ENCODE measurements around the gene APBB1.

APBB1 gene

DNA sequence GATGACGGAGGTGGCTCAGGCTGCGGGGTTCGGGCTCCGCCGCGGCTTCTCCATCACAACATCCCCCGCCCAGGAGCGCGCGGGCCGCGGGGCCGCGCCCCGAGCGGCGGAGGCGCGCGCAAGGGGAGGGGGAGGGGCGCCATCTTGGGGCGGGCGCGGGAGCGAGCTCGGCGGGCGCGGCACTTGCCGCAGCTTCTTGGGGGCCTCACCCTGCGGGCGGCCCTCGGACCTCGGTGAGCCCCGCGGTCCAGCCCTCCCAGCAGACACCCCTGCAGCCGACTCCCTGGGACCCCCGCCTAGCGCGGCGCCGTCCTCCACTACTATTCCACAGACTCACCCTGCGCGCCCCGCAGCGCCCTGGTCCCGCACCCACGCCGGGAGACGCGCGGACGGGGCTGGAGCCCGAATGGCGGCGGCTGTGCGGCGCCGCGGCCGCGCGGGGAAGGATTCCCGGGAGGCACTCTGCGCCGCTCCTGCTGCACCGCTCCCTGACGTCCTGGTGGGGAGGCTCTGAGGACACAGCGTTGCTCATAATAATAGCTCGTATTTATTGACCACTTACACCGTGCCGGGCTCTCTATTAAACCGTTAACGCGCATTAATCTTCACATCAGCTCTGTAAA is at the start of gene APBB1:
Gene APBB1 (minus strand): TSS at position 86 of the 623 bp plus-strand sequence. CDS start 7,747 bp downstream, outside the sequence.
- DNase-seq (ENCODE audit: low read depth), result peak; percentile 22

DNA sequence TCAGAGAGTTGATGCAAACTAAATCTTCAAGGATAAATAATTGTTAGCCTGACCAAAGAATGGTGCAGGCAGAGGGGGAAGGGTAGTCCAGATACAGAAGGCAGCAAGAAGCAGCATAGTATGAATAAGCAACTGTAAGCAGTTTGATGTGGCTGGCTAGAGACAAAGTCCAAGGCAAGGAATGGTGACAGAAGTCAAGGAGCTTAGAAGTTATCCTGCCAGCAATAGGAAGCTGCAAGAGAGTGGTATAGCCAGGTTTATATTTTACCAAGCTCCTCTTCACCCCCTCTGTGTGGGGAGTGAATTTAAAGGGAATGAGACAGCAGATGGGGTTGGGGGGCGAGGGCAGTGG is 40.2 kb upstream of the APBB1 start:
- no peak for DNase-seq (ENCODE audit: low read depth)

DNA sequence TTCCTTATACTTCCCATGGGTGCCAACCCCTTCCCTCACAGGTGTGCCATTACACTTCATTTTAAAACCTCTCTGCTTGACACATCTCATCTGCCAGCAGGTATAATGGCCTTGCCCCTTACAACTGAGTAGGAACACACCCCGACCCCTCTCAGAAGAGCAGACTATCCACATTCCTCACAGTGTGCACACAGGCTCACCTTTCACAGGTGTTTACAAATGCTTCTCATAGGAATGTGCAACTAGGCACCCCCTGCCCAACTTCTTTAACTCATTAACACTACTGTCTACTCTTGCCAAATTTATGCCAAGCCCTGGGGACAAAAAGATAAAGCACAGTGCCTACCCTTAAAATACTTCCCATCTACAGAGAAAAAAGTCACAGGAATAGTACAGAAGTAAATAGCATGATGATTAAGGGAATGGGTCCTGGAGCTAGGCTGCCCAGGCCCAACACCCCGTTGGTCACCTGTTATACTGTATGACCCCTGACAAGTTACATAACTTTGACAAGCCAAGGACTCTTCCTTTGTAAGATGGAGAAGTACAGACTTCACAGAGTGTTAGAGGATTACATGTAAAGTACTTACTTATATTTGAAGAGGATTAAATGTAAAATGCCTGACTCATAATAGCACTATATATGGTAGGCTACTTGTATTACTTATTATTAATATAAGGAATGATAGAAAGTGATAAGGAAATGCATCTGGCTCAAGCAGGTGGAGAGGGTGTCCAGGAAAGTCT is 39.6 kb upstream of the APBB1 start:
- no peak for DNase-seq (ENCODE audit: low read depth)

DNA sequence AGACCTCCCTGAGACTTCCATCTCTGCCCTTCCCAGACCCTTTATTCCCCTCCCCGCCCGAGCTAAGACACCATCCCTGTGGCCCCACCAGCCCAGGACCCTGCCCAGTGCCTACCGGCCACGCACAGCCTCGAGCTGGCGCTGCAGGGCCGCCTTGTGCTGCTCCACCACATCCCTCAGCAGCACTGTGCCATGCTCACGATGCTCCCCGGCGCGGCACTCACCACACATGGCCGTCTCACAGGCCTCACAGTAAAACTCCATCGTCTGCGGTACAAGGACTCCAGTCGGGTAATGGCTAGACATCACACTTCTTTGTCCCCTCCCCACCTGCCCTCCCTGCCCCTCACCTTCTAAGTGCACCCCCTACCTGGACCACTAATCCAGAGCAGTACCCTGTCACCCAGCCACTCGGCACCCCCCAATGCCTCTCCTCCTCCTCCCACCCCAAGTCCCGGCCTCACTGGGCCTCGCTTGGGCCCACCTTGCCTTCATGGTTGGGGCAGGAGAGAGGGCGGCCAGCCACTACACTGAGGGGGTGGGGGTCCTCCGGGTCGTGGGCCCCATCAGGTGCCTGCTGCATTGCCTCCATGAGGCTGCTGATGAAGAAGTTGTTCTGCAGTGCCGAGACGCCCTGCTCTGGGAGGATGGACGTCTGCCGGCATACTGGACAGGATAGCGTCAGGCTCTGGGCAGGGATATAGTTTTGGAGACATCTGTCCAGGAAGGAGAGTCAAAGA is 38.9 kb upstream of the APBB1 start:
- DNase-seq (ENCODE audit: low read depth), result no peak

DNA sequence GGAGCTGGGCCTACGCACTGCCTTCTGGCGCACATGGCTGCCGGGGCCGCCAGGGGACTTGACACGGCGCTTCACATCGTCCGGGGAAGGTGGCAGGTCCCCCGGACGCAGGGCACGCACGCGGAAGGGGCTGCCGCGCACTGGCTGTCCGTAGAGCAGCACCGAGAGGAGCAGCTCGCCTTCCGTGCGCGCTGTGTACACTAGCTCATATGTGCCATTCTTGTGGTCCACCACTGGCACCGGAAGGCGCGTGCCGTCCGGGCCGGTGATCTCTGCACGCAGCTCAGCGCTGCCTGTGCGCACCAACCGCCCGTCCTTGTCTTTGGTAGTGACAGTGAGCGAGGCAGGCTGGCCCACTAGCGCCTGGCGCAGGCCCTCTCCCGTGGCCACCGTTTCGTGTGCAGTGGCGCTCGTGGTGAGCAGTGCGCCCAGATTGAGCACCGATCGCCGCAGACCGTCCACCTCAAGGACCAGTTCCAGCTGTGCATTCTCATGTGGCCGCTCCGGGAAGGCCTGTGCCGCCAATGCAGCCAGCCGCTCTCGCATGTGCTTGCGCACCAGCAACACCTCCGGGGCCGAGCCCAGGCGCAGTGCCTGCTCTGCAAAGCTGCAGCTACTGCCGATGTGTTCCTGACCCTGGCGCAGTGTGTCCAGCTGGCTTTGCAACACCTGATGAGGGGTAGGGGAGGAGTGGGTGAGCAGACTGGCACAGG is 37.6 kb upstream of the APBB1 start:
- DNase-seq (ENCODE audit: low read depth), result no peak

DNA sequence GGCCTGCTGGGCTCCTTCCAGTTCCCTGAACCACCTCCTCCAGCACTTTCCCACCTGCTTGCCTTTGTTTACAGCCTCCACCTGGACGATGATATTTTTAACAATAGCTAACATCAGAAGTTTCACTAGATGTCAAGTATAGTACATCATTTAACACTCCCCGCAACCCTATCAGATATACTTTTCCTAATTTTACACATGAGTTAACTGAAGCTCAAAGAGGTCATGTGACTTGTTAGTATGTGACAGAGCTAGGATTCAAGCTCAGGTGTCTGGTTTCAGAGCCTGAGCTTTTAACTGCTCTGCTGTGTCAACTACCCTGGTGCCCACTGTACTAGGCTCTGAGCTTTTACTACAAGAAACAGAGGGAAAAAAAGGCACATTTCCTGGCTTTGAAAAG is 36.2 kb upstream of the APBB1 start:
- no peak for DNase-seq (ENCODE audit: low read depth)

DNA sequence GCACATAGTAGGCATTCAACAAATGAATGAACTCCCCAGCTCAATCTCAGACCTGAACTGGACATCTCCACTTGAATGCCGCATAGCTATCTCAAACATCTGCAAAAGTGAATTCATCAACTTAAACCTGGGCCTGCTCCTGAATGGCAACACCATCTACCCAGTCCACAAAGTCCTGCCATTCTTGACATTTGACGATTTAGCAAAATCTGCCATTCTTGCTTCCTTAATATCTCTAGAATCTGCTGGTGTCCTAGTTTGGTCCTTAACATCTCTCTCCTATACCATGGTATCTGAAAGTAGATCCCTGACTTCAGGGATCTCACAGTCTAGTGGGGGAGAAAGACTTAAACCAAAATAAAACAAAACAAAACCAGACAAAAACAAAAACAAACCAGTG is 34.3 kb upstream of the APBB1 start:
- no peak for DNase-seq (ENCODE audit: low read depth)

DNA sequence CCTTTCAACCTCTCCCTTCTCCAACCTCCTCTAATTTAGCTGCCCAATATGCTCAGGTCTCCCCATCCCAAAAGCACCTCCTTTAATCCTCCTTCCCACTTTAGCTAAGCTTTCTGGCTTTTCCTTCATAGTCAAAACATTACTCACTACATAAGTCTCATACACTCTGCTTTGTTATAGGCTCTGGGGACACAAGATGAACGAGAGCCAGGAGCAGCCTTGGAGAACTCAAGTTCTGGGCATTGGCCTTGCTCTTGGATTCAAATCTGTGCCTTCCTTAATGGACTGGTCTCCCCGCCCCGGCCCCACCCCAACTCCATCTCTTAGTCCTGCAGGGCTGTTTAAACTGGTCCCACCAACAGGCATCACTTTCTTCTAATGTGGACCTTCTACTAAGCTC is 33.3 kb upstream of the APBB1 start:
- DNase-seq (ENCODE audit: low read depth), result no peak

DNA sequence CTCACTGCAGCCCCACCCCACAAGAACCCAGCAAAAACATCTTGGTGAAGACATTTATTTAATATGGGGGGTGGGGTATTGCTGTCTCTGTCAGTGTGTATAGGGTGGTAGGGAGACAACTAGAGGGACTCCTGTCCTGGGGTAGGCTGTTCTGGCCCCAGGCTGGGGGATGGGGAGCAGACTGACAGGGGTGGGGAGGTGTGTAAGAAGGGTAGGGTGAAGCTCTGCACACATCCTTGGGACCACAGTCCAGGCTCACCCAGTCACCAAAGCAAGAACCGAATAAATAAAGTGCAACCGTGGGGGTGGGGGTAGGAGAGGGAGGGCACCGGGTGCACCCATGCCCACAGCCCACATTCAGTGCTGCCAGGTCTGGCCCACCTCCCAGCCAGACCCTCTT is 29.7 kb upstream of the APBB1 start:
- DNase-seq (ENCODE audit: low read depth), result no peak

DNA sequence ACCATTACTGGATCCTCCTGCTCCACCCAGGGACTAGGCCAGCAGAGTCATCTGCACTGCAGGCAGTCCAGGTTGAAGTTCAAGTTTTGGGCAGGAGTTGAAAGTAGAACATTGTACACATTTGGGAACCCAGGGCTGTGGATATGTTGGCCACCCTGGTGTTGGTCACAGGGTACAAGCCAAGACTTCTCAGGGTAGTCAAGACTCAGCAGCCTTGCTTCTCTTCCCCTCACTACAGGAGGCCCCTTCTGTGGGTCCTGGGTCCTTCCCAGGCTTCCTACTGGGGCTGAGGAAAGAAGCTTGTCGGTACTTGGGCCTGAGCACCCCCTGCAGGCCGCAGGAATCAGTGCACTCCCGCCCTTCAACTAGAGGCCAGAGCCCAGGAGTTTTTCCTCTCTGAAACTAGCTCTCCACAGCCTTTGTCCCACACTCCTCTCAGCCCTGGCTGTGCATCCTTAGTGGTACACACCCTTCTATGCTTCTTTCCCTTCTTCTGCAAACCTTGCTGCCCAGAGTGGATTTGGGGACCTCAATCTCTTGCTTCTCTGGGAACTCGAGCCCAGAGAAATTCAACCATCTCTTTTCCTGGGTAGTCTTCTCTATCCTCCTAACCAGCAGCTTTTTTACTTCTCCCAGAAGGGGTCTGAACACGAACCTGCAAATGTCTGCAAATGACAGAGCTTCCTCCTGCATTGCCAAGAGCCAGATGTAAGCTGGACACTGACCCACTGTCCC is 24.5 kb upstream of the APBB1 start:
- DNase-seq (ENCODE audit: low read depth), result peak; percentile 15

DNA sequence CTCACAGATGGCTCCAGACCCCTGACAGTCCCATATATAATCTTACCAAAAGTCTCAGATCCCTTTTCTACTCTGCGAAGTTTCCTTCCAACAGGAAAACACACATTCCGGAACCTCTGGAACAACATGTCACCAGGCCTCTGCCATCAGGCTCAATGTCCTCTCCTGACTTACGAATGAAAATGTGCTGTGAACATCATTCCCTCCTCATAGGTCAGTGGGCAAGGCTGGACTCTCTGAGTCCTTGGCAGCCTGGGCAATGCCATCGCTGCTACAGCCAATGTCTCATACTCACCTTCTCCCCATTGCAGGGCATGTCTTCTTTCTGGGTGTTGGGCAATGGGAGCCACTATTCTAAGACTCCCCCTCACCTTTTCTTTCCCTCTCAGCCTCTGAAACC is 23.5 kb upstream of the APBB1 start:
- DNase-seq (ENCODE audit: low read depth), result no peak

DNA sequence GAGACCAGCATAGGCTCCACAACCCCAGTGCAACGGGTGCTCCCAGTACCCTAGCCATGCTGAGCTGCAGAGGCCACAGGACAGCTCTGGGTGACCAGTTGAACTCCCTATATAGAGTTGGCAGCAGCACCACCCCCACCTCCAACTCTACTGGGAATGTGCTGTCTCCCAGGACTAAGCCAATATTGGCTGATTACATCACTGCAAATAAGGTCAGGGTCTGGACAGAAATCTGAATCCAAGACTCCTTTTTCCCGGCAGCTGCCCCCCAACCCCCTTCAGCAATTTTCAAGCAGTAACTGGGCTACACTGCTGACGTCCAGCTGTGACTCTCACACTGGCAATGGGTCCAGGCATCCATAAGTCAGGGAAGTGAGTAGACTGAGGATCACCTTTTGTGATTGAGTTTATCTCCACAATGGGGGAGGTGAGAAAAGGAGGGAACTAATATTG is 22.0 kb upstream of the APBB1 start, which contains the start of gene HPX:
Gene HPX (minus strand): TSS at position 82 of the 453 bp plus-strand sequence. CDS start 24 bp downstream, at position 58.
- DNase-seq (ENCODE audit: low read depth), result no peak

DNA sequence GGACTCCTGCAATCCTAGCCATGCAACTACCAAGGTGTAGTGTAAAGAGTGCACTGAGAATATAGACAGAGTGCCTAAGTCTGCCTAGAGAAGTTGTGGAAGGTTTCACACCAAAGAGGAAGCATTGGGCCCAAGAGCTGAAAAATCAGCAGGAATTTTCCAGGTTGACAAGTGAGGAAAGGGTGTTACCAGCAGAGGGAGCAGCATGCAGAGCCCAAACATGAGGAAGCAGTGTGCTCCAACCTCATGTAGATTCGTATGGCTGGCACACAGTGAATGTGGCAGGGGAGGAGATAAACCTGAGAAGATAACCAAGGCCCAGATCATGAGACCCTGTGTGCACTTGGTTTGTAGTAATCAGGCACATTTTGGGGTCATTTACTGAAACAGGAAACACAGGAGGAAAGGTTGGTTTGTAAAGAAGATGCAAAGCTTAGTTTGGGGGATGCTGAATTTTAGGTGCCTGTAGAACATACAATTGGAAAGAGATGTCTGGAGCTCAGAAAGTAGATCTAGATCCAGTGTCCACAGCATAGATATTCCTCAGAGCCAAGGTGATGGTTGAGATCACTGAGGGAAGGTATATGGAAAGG is 20.2 kb upstream of the APBB1 start:
- peak; percentile 26 for DNase-seq (ENCODE audit: low read depth)

DNA sequence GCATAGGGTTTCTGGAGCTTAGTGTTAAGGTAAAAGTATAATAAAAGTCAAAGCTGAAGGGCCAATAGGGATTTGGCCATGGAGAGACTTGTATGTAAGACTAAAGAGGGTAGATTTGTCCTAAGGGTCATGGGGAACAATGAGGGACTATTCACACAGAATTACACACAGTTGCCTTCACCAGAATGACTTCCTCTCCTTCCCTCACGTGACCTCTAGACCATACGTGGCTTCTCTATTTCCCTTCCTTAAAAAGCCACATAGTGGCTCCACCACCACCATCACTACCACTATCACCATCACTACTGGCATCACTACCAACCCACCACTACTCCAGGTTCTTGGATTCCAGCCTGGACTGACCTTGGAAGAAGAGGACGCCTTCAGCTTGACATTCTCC is 19.1 kb upstream of the APBB1 start:
- no peak for DNase-seq (ENCODE audit: low read depth)

DNA sequence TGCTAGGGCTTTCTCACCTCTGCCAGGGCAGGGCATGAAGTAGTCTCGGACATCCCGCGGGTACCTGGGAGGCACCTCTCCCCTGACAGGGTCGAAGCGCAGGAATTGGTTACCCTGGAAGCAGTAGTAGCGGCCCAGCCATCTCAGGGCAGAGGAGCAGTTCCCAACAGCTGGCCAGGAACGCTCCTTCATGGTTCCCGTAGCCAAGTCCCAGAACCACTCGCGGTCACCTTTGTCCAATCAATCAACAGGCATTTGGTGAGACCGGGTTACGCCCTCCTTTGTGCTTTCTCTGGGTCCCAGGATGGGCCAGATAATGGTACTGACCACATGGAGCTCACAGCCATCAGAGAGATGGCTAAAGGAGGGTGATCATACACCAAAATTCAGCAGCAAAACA is 18.5 kb upstream of the APBB1 start:
- no peak for DNase-seq (ENCODE audit: low read depth)

DNA sequence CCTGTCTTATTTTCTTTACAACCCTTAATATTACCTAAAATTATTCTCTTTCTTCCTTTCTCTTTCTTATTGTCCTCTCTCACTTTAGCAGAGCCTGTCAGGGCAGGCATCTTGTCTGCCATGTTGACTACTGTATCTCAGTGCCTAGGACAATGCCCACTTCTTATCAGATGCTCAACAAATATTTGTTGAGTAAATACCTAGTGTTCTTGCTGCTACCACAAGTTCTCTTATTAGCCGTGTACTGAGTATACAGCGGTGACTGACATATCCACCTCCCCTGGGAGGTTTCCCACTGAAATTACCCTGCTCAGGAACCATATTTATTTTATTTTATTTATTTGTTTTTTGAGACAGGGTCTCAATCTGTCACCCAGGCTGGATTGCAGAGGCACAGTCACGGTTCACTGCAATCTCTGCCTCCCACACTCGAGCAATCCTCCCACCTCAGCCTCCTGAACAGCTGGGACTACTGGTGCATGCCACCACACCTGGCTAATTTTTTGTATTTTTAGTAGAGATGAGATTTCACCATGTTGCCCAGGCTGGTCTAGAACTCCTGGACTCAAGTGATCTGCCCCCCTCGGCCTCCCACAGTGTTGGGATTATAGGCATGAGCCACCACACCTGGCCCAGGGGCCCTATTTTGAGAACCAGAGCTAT is 15.2 kb upstream of the APBB1 start:
- DNase-seq (ENCODE audit: low read depth), result no peak

DNA sequence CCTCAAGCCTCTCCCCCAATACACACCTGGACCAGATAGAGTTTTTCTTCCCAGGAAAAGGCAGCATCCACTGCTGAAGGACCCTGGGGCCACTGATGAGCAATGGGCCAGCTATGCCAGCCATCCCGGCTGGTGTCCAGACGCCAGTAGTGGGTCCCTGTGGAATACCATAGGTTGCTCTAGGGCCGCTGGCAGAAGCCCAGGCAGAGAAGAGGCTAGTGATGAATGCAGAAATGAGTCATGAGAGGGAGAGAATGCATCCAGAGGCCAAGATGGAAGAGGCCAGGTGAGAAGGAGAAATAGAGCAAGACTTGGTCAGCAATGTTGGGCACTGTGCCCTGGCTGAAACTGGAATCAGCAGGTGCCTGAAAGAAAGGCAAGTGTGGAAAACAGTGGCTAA is 13.0 kb upstream of the APBB1 start:
- peak; percentile 81 for DNase-seq (ENCODE audit: low read depth)

DNA sequence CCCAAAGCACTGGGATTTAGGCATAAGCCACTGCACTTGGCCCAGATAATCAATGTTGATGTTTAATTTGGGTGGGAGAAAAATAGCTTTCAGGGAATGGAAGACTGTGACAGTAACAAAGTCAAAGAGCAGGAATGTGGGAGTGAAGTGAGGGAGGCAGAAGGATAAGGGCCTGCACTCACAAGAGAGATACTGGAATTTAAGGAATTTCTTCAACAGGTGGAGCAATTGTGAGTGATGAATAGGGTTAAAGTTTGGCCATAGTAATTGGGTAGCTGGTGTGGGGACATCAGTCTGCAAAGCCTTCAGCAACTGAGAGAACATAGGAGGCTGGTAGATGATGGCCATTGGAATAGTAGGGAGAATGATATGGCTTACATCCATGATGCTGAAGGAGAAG is 8.6 kb upstream of the APBB1 start:
- DNase-seq (ENCODE audit: low read depth), result no peak

DNA sequence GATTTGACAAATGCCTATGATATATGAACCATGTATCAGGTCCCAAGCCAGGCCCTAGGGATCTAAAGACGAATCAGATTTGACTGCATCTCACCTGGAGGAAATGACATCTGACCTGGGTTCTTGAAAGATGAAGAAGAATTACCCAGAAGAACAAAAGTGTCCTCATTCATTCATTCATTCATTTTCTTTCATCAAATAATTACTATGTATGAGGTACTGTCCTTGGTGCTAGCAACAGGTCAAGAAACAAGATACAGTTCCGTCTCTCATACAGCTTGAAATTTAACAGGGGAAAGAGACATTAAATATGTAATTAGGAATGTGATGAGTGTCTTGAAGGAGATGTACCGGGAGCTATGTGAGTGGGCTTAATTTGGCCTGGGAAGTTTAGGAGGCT is 1.8 kb upstream of the APBB1 start:
- DNase-seq (ENCODE audit: low read depth), result no peak

DNA sequence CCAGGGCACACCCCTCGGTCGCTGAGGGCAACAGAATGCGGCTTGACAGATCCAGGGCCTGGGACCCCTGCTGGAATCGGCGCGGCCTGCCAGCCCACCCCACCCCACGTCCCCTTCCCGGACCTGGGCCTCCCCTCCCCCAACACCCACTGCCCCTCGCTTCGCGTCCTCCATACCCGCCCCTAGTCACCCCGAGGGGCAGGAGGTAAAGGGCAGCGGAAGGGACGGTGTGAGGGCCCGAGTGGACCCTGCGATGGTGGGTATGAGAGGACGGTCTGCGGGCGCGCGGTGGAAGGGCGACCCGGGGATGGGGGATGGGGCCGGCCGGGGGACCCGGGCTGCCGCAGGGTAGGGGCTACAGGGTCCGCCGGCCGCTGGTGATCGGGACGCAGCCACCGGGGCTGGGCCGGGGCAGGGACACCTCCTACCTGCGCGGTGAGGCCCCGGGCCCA is 311 bp downstream of the APBB1 start:
- no peak for DNase-seq (ENCODE audit: low read depth)

Measured in GM04504 (cell line).